Measurements from ENCODE around the gene SPHK1.

Gene SPHK1

DNA sequence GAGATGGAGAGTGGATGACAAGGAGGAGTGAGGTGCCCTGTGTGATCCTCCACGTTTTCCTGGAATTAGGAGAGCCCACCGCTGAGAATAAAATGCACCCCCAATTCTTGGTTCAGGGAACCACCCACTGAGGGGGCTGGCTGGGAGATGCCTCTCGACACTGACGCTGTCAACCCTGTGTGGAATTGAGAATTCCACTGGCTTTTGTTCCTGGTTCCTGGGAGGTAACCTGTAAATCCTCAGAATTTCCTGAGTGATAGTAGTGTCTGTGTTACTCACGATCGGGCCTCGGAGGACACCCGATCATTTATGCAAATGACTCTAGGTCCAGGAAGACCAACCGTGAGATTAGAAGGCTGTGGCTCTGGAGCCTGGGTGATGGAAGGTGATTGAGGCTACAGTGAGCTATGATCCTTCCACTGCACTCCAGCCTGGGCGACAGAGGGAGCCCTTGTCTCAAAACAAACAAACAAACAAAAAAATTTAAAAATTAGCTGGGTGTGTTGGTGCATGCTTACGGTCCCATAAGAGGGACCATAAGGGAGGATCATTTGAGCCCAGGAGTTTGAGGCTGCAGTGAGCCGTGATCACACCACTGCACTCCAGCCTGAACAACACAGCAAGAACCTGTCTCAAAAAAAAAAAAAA is 19.0 kb upstream of the SPHK1 start:
- no peak overlapping the region for H3K4me3 ChIP-seq (ENCODE audit: control insufficient read depth, low read depth, low read length)
- DNase-seq (ENCODE audit: low read depth): no peak
- TF ChIP-seq, protein P1, sequence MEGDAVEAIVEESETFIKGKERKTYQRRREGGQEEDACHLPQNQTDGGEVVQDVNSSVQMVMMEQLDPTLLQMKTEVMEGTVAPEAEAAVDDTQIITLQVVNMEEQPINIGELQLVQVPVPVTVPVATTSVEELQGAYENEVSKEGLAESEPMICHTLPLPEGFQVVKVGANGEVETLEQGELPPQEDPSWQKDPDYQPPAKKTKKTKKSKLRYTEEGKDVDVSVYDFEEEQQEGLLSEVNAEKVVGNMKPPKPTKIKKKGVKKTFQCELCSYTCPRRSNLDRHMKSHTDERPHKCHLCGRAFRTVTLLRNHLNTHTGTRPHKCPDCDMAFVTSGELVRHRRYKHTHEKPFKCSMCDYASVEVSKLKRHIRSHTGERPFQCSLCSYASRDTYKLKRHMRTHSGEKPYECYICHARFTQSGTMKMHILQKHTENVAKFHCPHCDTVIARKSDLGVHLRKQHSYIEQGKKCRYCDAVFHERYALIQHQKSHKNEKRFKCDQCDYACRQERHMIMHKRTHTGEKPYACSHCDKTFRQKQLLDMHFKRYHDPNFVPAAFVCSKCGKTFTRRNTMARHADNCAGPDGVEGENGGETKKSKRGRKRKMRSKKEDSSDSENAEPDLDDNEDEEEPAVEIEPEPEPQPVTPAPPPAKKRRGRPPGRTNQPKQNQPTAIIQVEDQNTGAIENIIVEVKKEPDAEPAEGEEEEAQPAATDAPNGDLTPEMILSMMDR (IDR thresholded peaks at IDR 0.05; ENCODE audit: control insufficient read depth, insufficient read depth, low read depth, low read length, missing control alignments): no peak

DNA sequence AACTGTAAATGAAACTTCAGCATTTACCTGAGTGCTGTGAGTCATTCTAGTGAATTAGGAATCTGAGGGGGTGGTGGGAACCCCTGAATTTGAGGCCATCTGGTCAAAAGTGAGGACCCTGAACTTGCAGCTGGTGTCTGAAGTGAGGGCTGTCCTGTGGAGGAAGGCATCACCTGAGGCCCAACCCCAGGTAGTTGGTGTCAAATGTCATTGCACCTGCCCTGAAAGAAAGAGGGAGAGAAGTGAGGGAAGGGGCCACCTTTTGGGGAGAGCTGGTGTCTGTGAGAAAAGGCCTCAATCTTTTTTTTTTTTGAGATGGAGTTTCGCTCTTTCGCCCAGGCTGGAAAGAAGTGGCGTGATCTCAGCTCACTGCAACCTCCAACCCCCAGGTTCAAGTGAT is 18.2 kb upstream of the SPHK1 start:
- H3K4me3 ChIP-seq (ENCODE audit: control insufficient read depth, low read depth, low read length): no peak overlapping the region
- no peak for DNase-seq (ENCODE audit: low read depth)
- TF ChIP-seq, protein P1 (IDR thresholded peaks at IDR 0.05; ENCODE audit: control insufficient read depth, insufficient read depth, low read depth, low read length, missing control alignments): no peak

DNA sequence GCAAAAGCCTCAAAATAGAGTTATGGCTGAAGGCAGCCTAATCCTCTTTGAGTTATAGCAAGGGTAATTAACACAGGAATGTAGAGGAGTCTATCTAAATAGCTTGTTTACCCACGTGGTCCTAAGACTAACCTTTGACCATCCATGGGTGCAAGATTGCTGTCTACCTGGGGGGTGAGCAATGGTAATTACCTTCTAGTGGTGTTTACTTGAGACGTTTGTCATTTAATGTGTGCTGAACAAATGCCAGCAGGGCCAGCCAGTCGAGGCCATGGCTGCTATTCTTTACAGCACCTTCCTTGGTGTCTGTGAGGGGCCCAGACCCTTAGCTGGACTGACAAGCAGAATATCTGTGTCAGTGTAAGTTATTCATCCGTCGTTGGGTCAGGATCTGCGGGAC is 16.8 kb upstream of the SPHK1 start:
- DNase-seq (ENCODE audit: low read depth): no peak
- no peak overlapping the region for H3K4me3 ChIP-seq (ENCODE audit: control insufficient read depth, low read depth, low read length)
- TF ChIP-seq, protein P1 (IDR thresholded peaks at IDR 0.05; ENCODE audit: control insufficient read depth, insufficient read depth, low read depth, low read length, missing control alignments): no peak

DNA sequence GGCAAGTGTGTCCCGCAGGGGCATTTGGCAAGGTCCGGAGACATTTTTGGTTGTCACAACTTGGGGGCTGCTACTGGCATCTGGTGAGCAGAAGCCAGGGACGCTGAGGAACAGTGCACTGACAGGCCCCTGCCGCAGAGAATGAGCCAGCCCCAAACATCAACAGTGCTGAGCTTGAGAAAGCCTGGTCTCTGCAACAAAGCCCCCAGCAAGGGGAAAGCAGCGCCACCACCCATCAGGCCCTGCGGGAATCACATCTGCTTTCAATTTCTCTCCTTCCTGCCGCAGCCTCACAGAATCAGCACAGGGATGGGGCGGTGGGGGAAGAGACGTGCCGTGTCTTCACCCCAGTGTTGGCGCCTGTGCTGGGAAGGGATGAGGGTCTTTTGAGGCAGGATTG is 15.9 kb upstream of the SPHK1 start:
- no peak for DNase-seq (ENCODE audit: low read depth)
- no peak overlapping the region for H3K4me3 ChIP-seq (ENCODE audit: control insufficient read depth, low read depth, low read length)
- TF ChIP-seq, protein P1 (IDR thresholded peaks at IDR 0.05; ENCODE audit: control insufficient read depth, insufficient read depth, low read depth, low read length, missing control alignments): no peak

DNA sequence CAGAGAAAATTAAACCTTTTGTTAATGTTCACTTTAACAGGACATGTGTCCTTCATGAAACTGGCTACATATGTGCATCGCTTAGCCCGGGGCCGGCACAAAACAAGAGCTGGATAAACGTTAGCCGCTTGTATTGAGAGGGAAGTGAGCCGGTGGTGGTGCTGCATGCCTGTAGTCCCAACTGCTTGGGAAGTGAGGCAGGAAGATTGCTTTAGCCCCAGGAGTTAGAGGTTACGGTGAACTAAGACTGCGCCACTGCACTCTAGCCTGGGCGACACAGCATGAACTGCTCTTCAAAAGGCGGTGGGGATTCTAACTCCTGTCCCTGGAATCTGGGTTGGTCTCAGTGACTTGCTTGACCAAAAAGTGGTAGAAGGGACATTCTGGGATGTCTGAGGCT is 15.0 kb upstream of the SPHK1 start:
- H3K4me3 ChIP-seq (ENCODE audit: control insufficient read depth, low read depth, low read length): no peak overlapping the region
- no peak for DNase-seq (ENCODE audit: low read depth)
- TF ChIP-seq, protein P1 (IDR thresholded peaks at IDR 0.05; ENCODE audit: control insufficient read depth, insufficient read depth, low read depth, low read length, missing control alignments): no peak

DNA sequence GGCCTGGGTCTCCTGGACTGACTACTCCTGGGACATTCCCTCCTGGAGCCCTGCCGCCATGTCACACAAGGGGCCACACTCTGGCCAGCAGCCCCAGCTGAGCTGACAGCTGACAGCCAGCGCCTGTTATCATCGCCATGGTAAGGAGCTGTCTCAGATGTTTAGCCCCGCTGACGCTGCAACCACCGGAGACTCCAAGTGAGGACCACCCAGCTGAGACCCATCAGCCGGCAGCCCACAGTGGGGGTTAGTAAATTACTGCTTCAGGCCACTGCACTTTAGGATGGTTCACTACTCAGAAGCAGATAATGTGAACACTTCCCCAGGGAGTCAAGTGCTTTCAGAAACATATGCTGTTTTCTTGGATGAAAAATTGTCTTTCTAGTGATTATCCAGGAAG is 14.6 kb upstream of the SPHK1 start:
- H3K4me3 ChIP-seq (ENCODE audit: control insufficient read depth, low read depth, low read length): no peak overlapping the region
- no peak for DNase-seq (ENCODE audit: low read depth)
- TF ChIP-seq, protein P1 (IDR thresholded peaks at IDR 0.05; ENCODE audit: control insufficient read depth, insufficient read depth, low read depth, low read length, missing control alignments): no peak
